NCI-H82 treated with DMSO at 0.1 percent for 48 hours (cell line): Measurements from ENCODE around the gene GP2.

Experiments
- DNase-seq: peaks from one replicate; lab custom pipeline; 2025; ENCODE audit not compliant: unreplicated experiment; lab: John Stamatoyannopoulos, UW

Gene GP2

DNA sequence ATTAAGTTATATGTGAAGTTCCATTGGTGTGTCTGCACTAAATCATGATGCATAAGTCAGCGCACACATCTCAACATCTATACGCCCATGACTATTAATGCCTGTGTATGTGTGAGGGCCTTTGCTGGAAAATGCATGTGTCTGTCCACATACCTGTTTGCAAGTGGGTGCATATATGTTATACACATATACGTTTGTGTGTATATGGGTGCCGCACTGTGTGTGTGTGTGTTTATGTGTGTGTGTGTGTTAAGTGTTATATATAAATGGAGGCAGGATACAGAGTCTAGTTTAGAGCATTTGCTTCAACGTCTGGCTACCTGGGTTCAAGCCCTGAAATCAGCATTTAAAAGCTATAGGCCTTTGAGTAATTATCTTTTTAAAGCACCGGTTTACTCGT lies 19.5 kb downstream of the GP2 start:
- no peak for DNase-seq

DNA sequence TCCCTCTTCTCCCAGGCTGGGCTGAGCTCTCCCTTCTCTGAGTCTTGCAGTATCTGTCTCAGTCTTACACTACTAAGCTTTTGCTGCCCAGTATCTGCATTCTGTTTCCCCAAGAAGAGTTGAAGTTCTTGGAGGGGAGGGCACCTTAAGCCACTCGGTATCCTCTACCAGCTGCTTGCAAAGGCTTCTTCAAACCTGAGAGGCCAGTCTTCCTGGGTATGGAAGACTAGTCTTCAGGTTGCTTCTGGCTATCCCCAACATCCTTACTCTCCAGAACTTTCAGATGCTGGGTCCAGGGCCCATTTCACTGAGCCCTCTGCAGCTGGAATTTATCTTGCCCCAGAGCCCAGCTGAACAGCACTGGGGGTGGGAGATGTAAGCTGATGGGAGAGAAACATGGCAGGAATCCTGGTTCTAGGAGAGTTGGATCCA lies 20.1 kb downstream of the GP2 start:
- DNase-seq, result no peak

- DNase-seq, result no peak
Observed at GRCh38 chr16:20306401-20306800, 20.9 kb downstream of the GP2 start.

DNA sequence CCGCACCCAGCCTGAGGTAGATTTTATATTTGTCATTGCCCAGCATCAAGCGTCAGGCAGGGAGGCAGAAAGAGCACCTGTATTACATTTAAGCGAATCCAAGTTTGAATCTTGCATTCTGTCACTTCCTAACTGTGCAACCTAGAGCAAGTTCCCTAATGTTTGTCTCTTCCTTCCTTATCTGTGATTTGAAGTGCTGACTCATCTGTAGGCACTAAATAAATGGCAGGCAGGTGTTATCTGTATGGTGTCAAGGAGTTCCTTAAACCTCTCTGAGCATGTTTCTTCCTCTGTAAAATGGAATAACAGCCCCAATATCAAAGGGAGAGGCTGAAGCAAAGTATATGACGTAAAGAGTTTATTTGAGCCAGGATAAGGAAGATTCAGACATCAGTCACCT lies 24.3 kb downstream of the GP2 start:
- no peak for DNase-seq

- no peak for DNase-seq
Observed at GRCh38 chr16:20302389-20302788, 24.9 kb downstream of the GP2 start.

- no peak for DNase-seq
Observed at GRCh38 chr16:20301840-20302239, 25.5 kb downstream of the GP2 start.

DNA sequence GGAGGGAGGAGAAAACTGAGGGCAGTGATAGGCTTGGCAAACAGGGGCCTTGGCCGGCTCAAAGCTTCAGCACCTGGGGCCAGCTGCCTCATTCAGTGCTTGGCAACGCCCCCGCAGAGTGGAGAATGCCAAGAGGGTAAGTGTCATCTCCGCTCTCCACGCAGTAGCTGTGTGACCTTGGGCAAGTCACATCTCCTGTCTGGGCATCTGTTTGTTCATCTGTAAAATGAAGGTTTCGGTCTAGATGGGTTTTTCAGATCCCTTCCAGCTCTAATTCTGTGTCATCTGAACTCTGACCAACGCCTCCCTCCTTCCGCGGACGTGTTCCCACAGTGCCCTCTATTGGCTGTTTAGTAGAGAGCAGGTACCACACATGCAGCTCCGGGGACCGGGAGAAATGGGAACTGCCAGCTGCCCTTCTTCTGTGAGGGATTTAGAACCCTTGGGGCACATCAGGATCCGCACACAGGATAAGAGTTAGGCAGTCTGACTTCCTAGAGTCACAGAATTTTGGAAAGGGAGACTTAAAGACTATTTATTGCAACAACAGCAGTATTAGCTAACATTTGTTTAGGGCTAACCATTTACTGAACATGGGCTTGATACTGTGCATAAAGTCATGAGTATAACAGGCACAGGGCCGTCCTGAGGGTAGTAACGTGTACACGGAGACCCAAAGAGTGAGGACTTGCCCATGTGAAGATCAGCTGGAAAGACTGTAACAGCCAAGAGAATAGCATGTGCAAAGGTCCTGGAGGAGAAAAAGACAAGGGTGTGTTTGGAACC lies 26.8 kb downstream of the GP2 start:
- DNase-seq, result peak; percentile 45

- no peak for DNase-seq
Observed at GRCh38 chr16:20298452-20298851, 28.9 kb downstream of the GP2 start.

GRCh38 chr16:20291208-20292206 lies 35.8 kb downstream of the GP2 start:
- no peak for DNase-seq

DNA sequence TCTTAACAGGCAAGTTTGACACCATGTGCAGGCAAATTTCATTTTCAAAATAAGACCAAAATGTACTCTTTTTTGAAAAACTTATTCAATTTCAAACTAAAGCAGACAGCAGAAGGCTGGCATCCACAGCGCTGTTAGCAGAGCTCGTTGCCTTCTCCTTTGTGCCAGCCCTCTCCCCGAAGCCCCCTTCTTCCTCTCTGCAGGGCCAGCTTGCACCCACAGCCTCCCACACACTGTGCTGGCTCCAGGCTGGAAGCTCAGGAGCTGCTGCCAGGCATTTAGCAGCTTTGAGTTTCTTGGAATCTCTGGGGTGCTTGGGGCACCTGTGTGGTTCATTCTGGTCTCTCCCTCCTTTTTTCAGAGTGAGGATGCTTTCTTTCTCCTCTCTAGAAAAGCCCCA lies 37.7 kb downstream of the GP2 start:
- DNase-seq, result no peak

DNA sequence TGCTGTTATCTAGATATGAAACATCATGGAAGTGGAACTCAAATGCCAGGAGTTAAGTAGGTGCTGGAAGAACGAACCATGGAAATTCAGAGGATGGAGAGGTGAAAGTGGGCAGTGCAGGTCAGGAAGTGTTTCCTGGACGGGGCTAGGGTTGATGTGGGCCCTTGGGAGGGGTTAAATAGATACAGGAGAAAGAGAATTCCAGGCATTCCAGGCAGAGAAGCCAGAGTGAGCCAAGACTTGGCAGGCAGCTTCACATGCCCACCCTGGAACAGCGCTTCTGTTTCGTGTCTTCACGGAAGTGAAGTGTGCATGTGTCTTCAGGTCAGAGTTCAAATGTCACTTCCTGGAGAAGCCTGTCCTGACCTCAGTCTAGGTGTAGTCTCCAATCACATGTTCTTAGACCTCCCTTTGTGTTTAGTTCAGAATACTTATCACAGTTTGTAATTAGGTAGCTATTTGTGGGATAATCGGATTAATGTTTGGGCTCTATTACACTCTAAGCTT lies 41.3 kb downstream of the GP2 start:
- DNase-seq, result peak; percentile 5

DNA sequence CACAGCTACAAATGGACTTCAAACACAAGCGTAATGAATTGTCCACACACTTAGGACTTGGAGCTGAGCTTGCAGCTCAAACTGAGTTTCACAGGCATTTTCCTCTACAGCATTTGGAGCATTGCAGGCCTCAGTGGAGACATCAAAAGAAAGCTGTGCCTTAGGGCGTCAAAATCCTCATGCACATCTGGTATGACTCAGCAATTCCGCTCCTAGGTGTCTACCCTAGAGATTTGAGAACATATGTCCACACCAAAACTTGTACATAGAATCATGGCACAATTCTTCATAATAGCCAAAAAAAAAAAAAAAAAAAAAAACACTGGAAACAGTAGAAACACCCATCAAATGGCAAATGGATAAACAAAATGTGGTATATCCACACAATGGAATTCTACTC lies 47.1 kb downstream of the GP2 start:
- DNase-seq, result no peak

GRCh38 chr16:20271893-20272292 lies 55.4 kb downstream of the GP2 start:
- no peak for DNase-seq

DNA sequence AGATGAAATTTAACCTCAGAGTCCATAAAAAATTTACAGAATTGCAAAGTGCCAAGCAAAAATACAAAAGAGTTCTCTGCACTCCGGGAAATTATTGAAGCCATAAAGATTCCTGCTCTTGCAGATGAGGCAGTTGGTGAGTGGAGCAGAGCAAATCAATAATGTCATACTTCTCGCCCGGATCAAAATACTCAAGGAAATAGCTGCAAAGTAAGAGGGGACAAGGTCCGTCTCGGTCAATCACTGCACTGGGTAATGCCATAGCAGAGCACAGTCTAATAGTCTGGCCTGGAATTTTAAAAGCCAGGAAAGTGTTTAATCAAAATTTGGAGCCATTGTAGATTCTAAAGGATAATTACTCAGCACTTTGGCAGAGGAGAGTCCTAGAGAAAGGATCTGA lies 58.9 kb downstream of the GP2 start:
- no peak for DNase-seq

DNA sequence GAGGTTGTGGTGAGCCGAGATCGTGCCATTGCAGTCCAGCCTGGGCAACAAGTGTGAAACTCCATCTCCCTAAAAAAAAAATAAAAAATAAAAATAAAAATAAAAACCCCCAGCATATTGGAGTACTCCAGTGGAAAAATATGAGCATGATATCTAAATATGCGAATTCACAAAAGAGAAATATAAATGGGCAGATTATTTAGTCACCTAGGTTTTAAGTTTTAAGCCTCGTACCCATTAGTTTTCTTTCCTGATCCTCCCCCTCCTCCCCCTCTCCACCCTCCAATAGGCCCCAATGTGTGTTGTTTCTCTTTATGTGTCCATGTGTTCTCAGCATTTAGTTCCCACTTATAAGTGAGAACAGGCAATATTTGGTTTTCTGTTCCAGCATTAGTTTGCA lies 62.3 kb downstream of the GP2 start:
- no peak for DNase-seq

DNA sequence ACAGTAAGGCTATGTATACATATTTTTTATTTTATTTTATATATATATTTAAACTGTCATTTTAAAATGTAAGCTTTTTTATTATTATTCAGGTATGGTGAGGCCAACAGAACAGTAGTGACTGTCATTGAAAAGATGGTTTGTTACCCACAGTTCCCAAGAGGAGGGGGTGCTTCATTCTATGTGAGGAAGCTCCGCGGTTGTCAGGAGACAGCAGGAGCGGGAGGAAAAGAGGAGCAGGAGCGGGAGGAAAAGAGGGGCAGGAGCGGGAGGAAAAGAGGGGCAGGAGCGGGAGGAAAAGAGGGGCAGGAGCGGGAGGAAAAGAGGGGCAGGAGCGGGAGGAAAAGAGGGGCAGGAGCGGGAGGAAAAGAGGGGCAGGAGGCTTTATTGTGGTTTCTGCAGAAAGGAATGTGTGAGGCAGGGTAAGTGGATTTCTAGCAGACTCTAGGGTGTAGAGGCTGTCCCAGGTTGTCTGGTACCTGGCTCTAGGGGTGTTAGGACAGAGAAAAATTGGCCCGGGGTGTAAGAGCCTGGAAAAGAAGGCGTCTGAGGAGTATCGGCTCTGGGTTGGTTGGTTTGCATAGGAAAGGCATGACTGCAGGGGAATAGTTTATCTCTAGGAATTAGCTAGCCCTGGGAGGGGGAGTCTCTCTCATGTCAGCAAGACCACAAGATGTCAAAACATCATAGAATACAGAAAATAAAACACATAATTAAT lies 64.0 kb downstream of the GP2 start:
- DNase-seq, result no peak

DNA sequence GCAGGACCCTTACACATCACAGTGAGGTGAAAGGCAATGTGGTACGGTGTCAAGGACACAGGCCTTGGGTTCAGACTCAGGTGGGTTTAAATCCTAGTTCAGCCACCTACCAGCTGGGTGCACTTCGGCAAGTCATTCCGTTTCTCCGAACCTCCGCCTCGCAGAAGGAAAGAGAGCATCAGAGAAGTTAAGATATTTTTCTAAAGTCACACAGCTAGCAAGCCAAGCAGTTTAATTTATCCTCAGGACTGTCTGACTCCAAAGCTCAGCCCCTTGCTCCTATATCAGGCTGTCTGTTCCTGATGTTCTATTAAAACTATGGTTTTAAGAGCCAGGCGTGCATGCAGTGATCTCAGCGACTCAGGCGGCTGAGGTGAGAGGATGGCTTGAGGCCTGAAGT lies 65.1 kb downstream of the GP2 start:
- no peak for DNase-seq

GRCh38 chr16:20260215-20261009 lies 66.9 kb downstream of the GP2 start:
- DNase-seq, result no peak
